Panc1 (cell line): Measurements from ENCODE around the gene TFB1M.

ENCODE experiments used
- CTCF ChIP-seq: fragments of 450-650 bp; IDR thresholded peaks from 2 replicates; pipeline ENCODE4 v1.5.1; 2017; ENCODE audit warnings: mild to moderate bottlenecking
- POLR2AphosphoS5 ChIP-seq: IDR thresholded peaks from 2 replicates; pipeline ENCODE4 v1.6.1; 2012; ENCODE audit warnings: mild to moderate bottlenecking, low read depth, low read length, moderate library complexity
- REST ChIP-seq, 2 experiments: IDR thresholded peaks; 2 replicates each; pipeline ENCODE4 v1.6.1; 2011 to 2012; ENCODE audit warnings: low read depth in 2 of 2, control low read depth in 1 of 2, low read length in 1 of 2, mild to moderate bottlenecking in 1 of 2, moderate library complexity in 1 of 2; ENCODE audit not compliant: insufficient read depth in 1 of 2
- SIN3A ChIP-seq: IDR thresholded peaks from 2 replicates; pipeline ENCODE4 v1.6.1; 2012; ENCODE audit warnings: low read depth, mild to moderate bottlenecking, low read length, moderate library complexity, borderline replicate concordance; ENCODE audit not compliant: insufficient read depth

DNA sequence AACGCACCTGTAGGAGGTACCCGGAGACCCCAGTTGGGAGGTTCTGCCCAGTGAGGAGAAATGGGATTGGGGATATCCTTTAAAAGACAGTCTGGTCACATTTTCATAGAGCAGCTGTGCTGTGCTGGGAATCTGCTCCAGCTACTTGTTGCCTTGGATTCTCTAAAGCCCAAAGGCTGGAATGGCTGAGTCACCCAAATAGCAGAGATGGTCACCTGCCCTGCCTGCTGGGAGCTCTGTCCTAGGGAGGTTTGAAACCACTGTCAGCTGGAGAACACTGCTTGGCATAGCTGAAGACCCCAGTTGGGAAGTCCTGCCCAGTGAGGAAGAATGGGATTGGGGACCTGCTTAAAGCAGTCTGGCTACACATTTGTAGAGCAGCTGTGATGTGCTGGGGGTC lies 34.8 kb upstream of the TFB1M start:
- no peak for TF ChIP-seq SIN3A
- TF ChIP-seq CTCF: no peak
- no peak for TF ChIP-seq POLR2AphosphoS5
- no peak for TF ChIP-seq REST (IDR thresholded peaks at IDR 0.05; ENCODE audit: insufficient read depth in 1 of 2, low read depth in 2 of 2, low read length in 1 of 2)
